ENCODE measurements around the gene RAMP1.

DNA sequence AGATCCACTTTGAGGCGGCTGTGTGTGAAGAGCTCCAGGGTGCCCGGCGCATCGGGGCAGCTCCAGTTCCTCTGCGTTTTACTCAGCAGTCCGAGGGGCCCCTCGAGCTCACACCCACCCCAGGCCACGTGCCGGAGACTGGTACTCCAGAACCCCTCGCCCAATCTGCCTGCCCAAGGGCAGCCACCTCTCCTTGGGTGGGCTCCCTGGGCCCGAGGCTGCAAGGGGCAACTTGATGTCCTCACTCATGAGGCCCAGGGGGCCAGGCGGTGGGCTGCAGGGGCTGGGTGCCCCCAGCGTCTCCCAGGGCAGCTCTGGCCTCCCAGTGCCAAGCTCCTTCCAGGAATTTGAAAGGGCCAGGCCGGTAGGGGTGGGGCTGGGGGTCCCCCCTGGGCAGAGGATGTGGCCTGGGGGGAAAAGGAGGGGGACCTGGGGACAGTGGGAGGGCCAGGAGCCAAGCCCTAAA, 16.7 kb downstream of the RAMP1 start:
- TF ChIP-seq, protein P1, sequence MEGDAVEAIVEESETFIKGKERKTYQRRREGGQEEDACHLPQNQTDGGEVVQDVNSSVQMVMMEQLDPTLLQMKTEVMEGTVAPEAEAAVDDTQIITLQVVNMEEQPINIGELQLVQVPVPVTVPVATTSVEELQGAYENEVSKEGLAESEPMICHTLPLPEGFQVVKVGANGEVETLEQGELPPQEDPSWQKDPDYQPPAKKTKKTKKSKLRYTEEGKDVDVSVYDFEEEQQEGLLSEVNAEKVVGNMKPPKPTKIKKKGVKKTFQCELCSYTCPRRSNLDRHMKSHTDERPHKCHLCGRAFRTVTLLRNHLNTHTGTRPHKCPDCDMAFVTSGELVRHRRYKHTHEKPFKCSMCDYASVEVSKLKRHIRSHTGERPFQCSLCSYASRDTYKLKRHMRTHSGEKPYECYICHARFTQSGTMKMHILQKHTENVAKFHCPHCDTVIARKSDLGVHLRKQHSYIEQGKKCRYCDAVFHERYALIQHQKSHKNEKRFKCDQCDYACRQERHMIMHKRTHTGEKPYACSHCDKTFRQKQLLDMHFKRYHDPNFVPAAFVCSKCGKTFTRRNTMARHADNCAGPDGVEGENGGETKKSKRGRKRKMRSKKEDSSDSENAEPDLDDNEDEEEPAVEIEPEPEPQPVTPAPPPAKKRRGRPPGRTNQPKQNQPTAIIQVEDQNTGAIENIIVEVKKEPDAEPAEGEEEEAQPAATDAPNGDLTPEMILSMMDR (conservative IDR thresholded peaks at IDR 0.05; ENCODE audit: low read depth, low read length) = no peak
- TF ChIP-seq POLR2A (IDR thresholded peaks at IDR 0.05; ENCODE audit: low read depth, low read length) = no peak
- TF ChIP-seq FOS (IDR thresholded peaks at IDR 0.05; ENCODE audit: low read depth, low read length) = no peak
- no peak for TF ChIP-seq MXI1 (IDR thresholded peaks at IDR 0.05; ENCODE audit: borderline replicate concordance, low read depth, low read length)
